NCI-H2227 (cell line): Measurements from ENCODE around the gene GAR1.
"Not testable (repeated sequence)": the region's sequence is repeated elsewhere in the genome, so short reads cannot be mapped to it uniquely, and the experiment has no call there.

Experiments
- DNase-seq: peaks from one replicate; lab custom pipeline; 2025; ENCODE audit not compliant: unreplicated experiment; lab: John Stamatoyannopoulos, UW

Gene GAR1

DNA sequence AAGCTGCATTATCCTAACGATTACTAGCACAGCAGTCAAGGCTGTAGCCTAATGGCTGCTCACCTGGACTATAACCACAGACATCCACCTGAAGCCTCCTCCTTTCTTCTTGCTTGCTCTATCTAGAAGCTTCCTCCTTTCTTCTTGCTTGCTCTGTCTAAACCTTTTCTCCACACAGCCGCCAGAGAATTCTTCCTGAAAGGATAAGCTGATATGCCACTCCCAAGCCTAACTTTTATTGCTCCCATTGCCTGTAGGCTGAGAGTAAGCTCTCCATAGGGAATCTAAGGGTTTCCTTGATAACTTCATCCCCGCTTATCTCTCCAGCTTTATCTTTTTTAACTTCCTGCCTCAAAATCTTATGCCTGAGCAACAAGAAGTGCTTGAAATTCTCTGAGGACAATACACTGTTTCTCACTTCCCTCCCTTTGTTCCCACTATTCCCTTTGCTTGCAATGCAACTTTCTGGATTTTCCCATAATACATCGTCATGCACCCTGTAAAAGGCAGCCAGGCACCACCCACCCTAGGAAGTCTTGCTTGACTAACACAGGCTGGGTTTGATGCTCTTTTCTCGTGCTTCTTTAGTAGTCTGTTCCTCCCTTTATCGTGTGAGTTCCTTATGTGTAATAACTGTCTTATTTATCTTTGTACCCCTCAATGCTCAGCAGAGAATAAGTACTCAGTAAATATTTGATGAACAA lies 31.0 kb downstream of the GAR1 start:
- no peak for DNase-seq

GRCh38 chr4:109847896-109848442 lies 32.4 kb downstream of the GAR1 start, which contains the start of gene LRIT3:
LRIT3 (plus strand) TSS chr4:109848107; CDS start chr4:109848202, 95 bp downstream.
- DNase-seq, result no peak

GRCh38 chr4:109848501-109848900 lies 32.9 kb downstream of the GAR1 start:
- no peak for DNase-seq

- no peak for DNase-seq
Observed at GRCh38 chr4:109850601-109851000, 35.0 kb downstream of the GAR1 start.

DNA sequence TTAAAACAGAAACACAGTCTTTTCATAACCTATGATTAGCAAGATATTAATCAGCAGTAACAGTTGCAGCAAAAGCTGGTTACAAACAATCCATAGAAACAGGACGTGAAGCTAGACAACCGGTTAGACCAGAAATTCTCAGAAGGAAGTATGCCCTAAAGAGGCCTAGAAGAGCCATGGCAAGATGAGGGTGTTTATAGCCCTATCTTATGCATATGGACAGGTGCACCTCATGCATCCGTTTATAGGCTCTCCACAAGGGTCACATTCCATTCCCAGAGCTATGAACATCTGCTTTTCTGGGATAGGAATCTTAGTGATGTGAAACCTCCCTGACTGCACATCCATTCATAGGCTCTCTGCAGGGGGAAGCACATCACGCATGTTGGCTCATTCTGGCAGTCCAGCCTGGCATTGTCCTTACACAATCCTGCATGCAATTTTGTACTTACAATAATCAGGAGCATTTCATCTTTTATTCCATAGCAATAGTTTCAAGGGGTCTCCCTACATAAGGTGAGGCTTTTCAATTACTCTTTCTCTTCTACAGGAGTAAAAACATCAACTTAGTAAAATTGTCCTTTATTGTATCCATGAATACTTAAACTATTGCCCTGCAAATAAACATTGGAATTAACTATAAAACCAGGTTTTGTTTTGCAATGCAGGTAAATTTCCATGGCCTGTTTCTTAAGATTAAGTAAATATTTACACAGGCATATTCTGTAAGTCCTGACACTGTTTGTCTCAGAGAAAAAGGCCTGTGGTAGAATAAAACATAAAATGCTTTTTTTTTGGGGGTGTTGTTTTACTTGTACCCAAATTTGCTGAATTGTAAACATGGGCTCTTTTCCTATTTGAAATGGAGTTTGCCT lies 44.1 kb downstream of the GAR1 start:
- not testable (repeated sequence) for DNase-seq

DNA sequence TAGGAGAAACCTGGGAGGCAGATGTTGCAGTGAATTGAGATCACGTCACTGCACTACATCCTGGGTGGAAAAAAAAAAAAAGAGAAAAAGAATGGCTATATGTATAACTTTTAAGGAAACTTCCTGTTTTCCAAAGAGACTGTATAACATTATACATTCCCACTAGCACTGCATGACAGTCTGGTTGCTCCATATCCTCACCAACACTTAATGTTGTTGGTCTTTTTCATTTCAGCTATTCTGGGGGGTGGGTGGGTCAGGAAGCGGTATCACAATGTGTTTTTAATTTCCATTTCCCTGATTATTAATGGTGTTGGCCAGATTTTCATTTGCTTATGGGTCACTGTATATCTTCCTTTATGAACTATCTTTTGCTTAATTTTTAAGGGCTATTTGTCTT lies 45.7 kb downstream of the GAR1 start:
- DNase-seq, result no peak

DNA sequence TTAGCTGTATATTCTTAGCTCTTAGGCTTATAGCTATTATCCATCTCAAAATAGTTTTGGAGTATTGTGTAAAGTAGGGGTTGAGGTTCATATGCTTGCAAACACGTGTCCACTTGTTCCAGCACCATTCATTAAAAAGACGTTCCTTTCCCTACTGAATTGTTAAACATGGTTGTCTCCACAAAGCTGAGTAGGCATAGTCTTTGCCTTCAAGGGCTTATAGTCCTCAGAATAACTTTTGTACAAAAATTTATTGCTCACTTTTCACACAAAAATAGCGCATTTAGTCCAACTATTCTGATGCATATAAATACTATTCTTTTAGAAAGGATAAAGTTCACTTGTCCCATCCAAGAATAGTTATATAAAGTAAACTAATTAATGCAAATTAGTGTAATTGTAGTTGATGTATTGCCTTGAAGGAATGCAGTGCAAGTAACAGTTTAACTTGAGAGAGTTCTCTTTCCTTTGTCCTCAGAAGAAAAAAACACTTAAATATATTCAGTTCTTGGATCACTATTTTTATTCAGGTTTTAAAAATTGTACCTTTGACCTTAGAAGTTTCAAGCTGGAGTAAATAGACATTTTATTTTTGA lies 46.5 kb downstream of the GAR1 start:
- DNase-seq, result no peak

- no peak for DNase-seq
Observed at GRCh38 chr4:109864134-109864533, 48.6 kb downstream of the GAR1 start.

DNA sequence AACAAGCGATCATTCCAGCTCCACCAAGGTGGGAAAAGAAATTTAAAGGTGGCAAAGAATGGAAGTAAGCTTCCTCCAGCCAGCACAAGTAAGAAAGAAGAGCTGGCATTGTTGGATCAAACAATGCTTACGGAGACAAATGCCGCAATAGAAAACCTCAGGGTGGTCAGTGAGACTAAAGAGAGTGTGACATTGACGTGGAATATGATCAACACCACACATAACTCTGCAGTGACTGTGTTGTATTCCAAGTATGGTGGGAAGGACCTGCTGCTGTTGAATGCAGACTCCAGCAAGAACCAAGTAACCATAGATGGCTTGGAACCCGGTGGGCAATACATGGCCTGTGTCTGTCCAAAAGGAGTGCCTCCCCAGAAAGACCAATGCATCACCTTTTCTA lies 54.5 kb downstream of the GAR1 start:
- DNase-seq, result no peak

GRCh38 chr4:109872065-109872464 lies 56.5 kb downstream of the GAR1 start:
- DNase-seq, result no peak

- no peak for DNase-seq
Observed at GRCh38 chr4:109872950-109873656, 57.5 kb downstream of the GAR1 start.

DNA sequence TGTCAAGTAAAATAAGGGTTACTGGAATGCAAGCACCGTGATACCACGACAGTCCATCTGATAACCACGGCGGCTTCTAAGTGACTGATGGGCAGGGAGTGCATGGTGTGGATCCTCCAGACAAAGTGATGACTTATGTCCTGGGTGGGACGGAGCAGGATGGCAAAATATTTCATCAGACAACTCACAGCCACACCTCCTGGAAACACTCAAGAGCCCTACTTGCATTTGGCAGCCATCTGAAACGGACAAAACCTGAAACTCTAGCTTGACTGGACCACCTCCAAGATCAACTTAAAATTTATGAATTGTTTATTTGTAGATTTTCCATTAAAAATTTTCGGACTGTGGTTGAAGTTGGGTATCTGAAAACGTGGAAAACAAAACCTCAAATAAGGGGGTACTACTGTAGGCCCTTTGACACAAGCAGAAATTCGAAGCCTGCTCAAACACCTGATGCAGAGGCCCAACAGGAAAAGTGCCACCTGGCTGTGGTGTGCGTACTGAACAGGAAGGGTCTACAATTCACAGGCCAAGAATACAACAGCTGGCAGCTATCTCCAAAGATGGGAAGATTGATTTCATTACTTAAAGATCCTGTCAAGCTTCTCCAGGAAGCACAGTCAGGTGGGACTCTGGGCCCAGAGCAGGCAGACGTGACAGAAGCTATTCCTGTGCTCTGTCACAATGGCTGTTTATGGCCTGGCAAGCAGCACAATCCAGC lies 58.4 kb downstream of the GAR1 start:
- no peak for DNase-seq
